ENCODE measurements around the gene CCDC85B. TPM values are rescaled to one million over a fixed set of nuclear protein-coding genes. Genes with fewer than 3 reads are reported as not detected.

CCDC85B gene
- total and polyA plus RNA-seq, 4 donors = 4.3 to 12.6 (median 6.9) TPM

- no peaks in the 10 kb centered on the region for H3K9me3 ChIP-seq (ENCODE audit: control insufficient read depth in 4 of 4, low read length in 3 of 4)
- H3K4me3 ChIP-seq (ENCODE audit: low read depth in 1 of 3, low read length in 3 of 3) = peak within 1 kb of the TSS in 1 of 3 donors; percentile 6
- no peak for TF ChIP-seq NR2F2 (IDR thresholded peaks at IDR 0.05)
- TF ChIP-seq TAF1 (conservative IDR thresholded peaks at IDR 0.05) = no peak
- TF ChIP-seq EGR1 (IDR thresholded peaks at IDR 0.05; ENCODE audit: low read depth in 2 of 2) = no peak
- TF ChIP-seq, protein P1, sequence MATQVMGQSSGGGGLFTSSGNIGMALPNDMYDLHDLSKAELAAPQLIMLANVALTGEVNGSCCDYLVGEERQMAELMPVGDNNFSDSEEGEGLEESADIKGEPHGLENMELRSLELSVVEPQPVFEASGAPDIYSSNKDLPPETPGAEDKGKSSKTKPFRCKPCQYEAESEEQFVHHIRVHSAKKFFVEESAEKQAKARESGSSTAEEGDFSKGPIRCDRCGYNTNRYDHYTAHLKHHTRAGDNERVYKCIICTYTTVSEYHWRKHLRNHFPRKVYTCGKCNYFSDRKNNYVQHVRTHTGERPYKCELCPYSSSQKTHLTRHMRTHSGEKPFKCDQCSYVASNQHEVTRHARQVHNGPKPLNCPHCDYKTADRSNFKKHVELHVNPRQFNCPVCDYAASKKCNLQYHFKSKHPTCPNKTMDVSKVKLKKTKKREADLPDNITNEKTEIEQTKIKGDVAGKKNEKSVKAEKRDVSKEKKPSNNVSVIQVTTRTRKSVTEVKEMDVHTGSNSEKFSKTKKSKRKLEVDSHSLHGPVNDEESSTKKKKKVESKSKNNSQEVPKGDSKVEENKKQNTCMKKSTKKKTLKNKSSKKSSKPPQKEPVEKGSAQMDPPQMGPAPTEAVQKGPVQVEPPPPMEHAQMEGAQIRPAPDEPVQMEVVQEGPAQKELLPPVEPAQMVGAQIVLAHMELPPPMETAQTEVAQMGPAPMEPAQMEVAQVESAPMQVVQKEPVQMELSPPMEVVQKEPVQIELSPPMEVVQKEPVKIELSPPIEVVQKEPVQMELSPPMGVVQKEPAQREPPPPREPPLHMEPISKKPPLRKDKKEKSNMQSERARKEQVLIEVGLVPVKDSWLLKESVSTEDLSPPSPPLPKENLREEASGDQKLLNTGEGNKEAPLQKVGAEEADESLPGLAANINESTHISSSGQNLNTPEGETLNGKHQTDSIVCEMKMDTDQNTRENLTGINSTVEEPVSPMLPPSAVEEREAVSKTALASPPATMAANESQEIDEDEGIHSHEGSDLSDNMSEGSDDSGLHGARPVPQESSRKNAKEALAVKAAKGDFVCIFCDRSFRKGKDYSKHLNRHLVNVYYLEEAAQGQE (IDR thresholded peaks at IDR 0.05) = no peak
- no peak for TF ChIP-seq FOXA2 (IDR thresholded peaks at IDR 0.05)
- TF ChIP-seq HNF4A (conservative IDR thresholded peaks at IDR 0.05) = no peak
- no peak for TF ChIP-seq SP1 (IDR thresholded peaks at IDR 0.05)
- TF ChIP-seq, protein P2, sequence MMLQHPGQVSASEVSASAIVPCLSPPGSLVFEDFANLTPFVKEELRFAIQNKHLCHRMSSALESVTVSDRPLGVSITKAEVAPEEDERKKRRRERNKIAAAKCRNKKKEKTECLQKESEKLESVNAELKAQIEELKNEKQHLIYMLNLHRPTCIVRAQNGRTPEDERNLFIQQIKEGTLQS (IDR thresholded peaks at IDR 0.05) = no peak
- TF ChIP-seq, protein P3, sequence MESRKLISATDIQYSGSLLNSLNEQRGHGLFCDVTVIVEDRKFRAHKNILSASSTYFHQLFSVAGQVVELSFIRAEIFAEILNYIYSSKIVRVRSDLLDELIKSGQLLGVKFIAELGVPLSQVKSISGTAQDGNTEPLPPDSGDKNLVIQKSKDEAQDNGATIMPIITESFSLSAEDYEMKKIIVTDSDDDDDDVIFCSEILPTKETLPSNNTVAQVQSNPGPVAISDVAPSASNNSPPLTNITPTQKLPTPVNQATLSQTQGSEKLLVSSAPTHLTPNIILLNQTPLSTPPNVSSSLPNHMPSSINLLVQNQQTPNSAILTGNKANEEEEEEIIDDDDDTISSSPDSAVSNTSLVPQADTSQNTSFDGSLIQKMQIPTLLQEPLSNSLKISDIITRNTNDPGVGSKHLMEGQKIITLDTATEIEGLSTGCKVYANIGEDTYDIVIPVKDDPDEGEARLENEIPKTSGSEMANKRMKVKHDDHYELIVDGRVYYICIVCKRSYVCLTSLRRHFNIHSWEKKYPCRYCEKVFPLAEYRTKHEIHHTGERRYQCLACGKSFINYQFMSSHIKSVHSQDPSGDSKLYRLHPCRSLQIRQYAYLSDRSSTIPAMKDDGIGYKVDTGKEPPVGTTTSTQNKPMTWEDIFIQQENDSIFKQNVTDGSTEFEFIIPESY (IDR thresholded peaks at IDR 0.05) = no peak
- no peak for TF ChIP-seq RAD21 (IDR thresholded peaks at IDR 0.05)
- H3K27ac ChIP-seq (ENCODE audit: low read depth in 1 of 2, low read length in 2 of 2) = no peak within 1 kb of the TSS
- 59% methylated on average over 7 of the region's 7 CpGs for WGBS
- peaks cover 2 to 11% (median 3%) of the 10 kb centered on the region in 4 donors for H3K36me3 ChIP-seq (ENCODE audit: control insufficient read depth in 4 of 4, insufficient read depth in 3 of 4, low read depth in 1 of 4, low read length in 3 of 4)
- peaks cover 0 to 3% (median 0%) of the 10 kb centered on the region in 4 donors for H3K4me1 ChIP-seq (ENCODE audit: control insufficient read depth in 4 of 4, insufficient read depth in 4 of 4, low read length in 3 of 4)
- H3K9ac ChIP-seq (ENCODE audit: low read depth in 1 of 2, low read length in 2 of 2) = no peak within 1 kb of the TSS
- no peaks in the 10 kb centered on the region for H3K27me3 ChIP-seq (ENCODE audit: control insufficient read depth in 4 of 4, insufficient read depth in 4 of 4, low read length in 3 of 4)
- DNase-seq (ENCODE audit: low spot score) = no peak
These were observed 10.9 kb upstream of the CCDC85B start, which contains the start of gene CTSW for GRCh38 chr11:65879617-65880016. Gene CTSW, plus strand, starts transcription at chr11:65879837. Its CDS starts 18 bp downstream, at chr11:65879855.

GRCh38 chr11:65880027-65880426 is 10.4 kb upstream of the CCDC85B start:
- H3K27ac ChIP-seq (ENCODE audit: low read depth in 1 of 2, low read length in 2 of 2) = no peak overlapping the region
- H3K4me1 ChIP-seq (ENCODE audit: control insufficient read depth in 4 of 4, insufficient read depth in 4 of 4, low read length in 3 of 4) = peaks cover 0 to 6% (median 0%) of the 10 kb centered on the region in 4 donors
- no peak for DNase-seq (ENCODE audit: low spot score)
- peak overlapping the region in 1 of 3 donors; percentile 6 for H3K4me3 ChIP-seq (ENCODE audit: low read depth in 1 of 3, low read length in 3 of 3)
- 78% methylated on average over 7 of the region's 7 CpGs for WGBS
- no peaks in the 10 kb centered on the region for H3K9me3 ChIP-seq (ENCODE audit: control insufficient read depth in 4 of 4, low read length in 3 of 4)
- no peaks in the 10 kb centered on the region for H3K27me3 ChIP-seq (ENCODE audit: control insufficient read depth in 4 of 4, insufficient read depth in 4 of 4, low read length in 3 of 4)
- peaks cover 2 to 11% (median 3%) of the 10 kb centered on the region in 4 donors for H3K36me3 ChIP-seq (ENCODE audit: control insufficient read depth in 4 of 4, insufficient read depth in 3 of 4, low read depth in 1 of 4, low read length in 3 of 4)
- no peak overlapping the region for H3K9ac ChIP-seq (ENCODE audit: low read depth in 1 of 2, low read length in 2 of 2)
- TF ChIP-seq, protein P2 (IDR thresholded peaks at IDR 0.05) = no peak
- TF ChIP-seq, protein P3 (IDR thresholded peaks at IDR 0.05) = no peak
- TF ChIP-seq JUND (IDR thresholded peaks at IDR 0.05) = no peak
- no peak for TF ChIP-seq SP1 (IDR thresholded peaks at IDR 0.05)
- no peak for TF ChIP-seq YY1 (IDR thresholded peaks at IDR 0.05)
- TF ChIP-seq EGR1 (IDR thresholded peaks at IDR 0.05; ENCODE audit: low read depth in 2 of 2) = no peak
- no peak for TF ChIP-seq NR2F2 (IDR thresholded peaks at IDR 0.05)
- no peak for TF ChIP-seq RAD21 (IDR thresholded peaks at IDR 0.05)
- TF ChIP-seq RXRA (IDR thresholded peaks at IDR 0.05) = no peak
- no peak for TF ChIP-seq HNF4G (IDR thresholded peaks at IDR 0.05)
- TF ChIP-seq MAX (IDR thresholded peaks at IDR 0.05) = no peak
- TF ChIP-seq GABPA (IDR thresholded peaks at IDR 0.05 in 1 of 2, conservative IDR thresholded peaks at IDR 0.05 in 1 of 2) = no peak
- TF ChIP-seq TAF1 (conservative IDR thresholded peaks at IDR 0.05) = no peak
- no peak for TF ChIP-seq HNF4A (conservative IDR thresholded peaks at IDR 0.05)
- TF ChIP-seq FOXA2 (IDR thresholded peaks at IDR 0.05) = no peak
- TF ChIP-seq, protein P1 (IDR thresholded peaks at IDR 0.05) = no peak
- TF ChIP-seq CTCF (IDR thresholded peaks at IDR 0.05; ENCODE audit: low read depth, low read length, missing input control) = no peak
